AG09319 (cell line): Measurements from ENCODE around the gene LMO7.

Experiments
- DNase-seq: peaks from one replicate; pipeline ENCODE4 v3.0.0-alpha.2; 2010; ENCODE audit warnings: low read depth; ENCODE audit errors: extremely low read depth
- CTCF ChIP-seq: IDR thresholded peaks from 2 replicates; pipeline ENCODE4 v1.5.1; 2011; ENCODE audit warnings: low read depth, mild to moderate bottlenecking, inconsistent platforms, low read length, moderate library complexity

LMO7 gene

GRCh38 chr13:75761369-75761768 lies 125.2 kb downstream of the LMO7 start:
- no peak for TF ChIP-seq CTCF
- DNase-seq = no peak

GRCh38 chr13:75762076-75762937 lies 126.2 kb downstream of the LMO7 start:
- no peak for TF ChIP-seq CTCF
- DNase-seq = no peak

- no peak for TF ChIP-seq CTCF
- DNase-seq = no peak
These were observed 126.8 kb downstream of the LMO7 start for GRCh38 chr13:75762955-75763354.

- DNase-seq = no peak
These were observed 127.4 kb downstream of the LMO7 start for GRCh38 chr13:75763512-75763911.

GRCh38 chr13:75764251-75764925 lies 128.3 kb downstream of the LMO7 start:
- DNase-seq = no peak
- TF ChIP-seq CTCF = no peak

More at GRCh38 chr13:75763512-75763911, 127.4 kb downstream of the LMO7 start:
- TF ChIP-seq CTCF = no peak

GRCh38 chr13:75764926-75765310 lies 128.8 kb downstream of the LMO7 start:
- TF ChIP-seq CTCF = no peak
- no peak for DNase-seq

- no peak for TF ChIP-seq CTCF
These were observed 130.5 kb downstream of the LMO7 start for GRCh38 chr13:75766636-75767035.

More at GRCh38 chr13:75766636-75767035, 130.5 kb downstream of the LMO7 start:
- no peak for DNase-seq
